ENCODE data around the gene NFIA.
A peak's percentile ranks its signal among the peaks of the same experiment; 100 is the strongest.

NFIA gene

DNA sequence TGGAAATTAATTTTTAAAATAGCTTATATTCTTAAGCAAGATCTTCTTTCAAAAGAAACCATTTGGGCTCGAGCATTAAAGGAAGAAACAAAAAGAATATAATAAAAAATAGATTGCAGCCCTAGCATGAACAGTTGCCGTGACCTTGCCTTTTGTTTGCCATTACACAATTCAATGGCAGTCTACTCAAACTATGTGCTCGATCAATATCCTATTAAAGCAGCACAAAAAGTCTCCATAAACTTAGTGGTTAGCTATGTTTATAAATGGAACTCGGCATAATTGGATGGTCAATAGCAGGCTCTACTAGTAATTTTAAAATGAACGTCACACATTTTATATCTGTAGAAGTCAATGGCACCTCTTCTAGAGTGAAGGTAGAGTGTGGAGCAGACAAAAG, 256.5 kb downstream of the NFIA start:
- DNase-seq (ENCODE audit: low read depth): no peak
- H3K4me3 ChIP-seq (ENCODE audit: low read length): peak overlapping the region; percentile 39; the same call in 1 of the 2 replicates
- TF ChIP-seq, protein P1, sequence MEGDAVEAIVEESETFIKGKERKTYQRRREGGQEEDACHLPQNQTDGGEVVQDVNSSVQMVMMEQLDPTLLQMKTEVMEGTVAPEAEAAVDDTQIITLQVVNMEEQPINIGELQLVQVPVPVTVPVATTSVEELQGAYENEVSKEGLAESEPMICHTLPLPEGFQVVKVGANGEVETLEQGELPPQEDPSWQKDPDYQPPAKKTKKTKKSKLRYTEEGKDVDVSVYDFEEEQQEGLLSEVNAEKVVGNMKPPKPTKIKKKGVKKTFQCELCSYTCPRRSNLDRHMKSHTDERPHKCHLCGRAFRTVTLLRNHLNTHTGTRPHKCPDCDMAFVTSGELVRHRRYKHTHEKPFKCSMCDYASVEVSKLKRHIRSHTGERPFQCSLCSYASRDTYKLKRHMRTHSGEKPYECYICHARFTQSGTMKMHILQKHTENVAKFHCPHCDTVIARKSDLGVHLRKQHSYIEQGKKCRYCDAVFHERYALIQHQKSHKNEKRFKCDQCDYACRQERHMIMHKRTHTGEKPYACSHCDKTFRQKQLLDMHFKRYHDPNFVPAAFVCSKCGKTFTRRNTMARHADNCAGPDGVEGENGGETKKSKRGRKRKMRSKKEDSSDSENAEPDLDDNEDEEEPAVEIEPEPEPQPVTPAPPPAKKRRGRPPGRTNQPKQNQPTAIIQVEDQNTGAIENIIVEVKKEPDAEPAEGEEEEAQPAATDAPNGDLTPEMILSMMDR (conservative IDR thresholded peaks at IDR 0.05; ENCODE audit: low read length): no peak

DNA sequence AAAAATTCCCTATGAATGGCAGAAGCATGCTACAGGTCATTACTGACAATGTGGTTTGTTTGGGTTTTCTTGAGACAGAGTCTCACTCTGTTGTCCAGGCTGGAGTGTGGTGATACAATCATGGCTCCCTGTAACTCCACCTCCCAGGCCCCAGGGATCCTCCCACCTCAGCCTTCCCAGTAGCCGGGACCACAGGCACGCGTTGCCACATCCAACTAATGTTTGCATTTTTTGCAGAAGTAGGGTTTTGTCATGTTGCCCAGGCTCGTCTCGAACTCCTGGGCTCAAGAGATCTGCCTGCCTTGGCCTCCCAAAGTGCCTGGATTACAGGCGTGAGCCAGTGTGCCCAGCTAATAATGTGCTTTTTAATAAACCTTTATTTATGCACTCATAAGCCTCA, 259.1 kb downstream of the NFIA start:
- no peak overlapping the region for H3K4me3 ChIP-seq (ENCODE audit: low read length)
- TF ChIP-seq, protein P1 (conservative IDR thresholded peaks at IDR 0.05; ENCODE audit: low read length): no peak
- no peak for DNase-seq (ENCODE audit: low read depth)

DNA sequence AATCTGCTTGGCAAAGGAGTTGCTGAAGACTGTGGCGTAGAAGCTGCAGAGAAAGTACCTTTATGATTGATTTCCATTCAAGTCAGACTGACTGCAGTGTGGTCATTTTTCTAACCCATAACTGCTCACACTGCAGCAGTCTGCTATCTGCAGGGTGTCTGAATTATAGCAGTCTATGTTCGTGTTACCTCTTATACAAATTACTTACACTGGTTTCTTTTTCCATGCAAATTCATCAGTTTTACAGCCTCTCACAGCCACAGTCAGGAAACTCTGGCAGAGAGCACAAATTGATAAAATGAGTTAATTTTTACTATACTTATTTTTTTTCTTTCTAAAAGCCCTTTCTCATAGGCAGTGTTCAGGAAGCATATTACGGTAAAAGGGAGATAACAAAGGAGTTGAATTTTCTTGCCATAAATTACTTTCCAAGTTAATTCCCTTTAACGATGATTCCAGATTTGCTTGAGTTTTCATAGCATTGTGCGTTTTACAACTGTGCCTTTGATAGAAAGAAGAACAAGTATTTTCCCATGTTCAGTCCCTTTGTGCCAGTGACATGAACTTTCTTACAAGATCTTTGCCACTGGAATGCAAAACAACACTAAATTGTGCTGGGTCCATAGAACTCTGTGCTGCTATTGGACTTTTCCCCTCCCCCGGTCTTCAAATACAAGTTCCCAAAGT, 261.5 kb downstream of the NFIA start:
- H3K4me3 ChIP-seq (ENCODE audit: low read length): no peak overlapping the region
- DNase-seq (ENCODE audit: low read depth): peak; percentile 11
- TF ChIP-seq, protein P1 (conservative IDR thresholded peaks at IDR 0.05; ENCODE audit: low read length): no peak

DNA sequence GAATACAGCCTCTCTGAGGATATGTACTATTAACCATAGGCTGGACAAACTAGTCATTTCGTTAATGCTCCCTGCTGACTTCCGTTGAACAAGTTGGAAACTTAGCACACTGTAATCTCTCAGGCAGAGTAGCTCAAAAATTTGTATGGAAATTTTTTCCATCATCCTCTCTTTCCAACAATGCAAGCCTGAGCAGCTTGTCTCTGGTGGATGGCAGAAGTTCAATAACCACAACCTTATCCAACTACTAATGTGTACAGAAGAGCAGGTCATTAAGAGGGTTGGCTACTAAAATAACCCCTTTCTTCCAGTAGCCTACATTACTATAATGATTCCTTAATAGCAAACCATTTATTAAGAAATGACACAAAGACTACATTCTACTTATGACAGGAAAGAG, 262.3 kb downstream of the NFIA start:
- H3K4me3 ChIP-seq (ENCODE audit: low read length): no peak overlapping the region
- TF ChIP-seq, protein P1 (conservative IDR thresholded peaks at IDR 0.05; ENCODE audit: low read length): no peak
- peak; percentile 8 for DNase-seq (ENCODE audit: low read depth)

DNA sequence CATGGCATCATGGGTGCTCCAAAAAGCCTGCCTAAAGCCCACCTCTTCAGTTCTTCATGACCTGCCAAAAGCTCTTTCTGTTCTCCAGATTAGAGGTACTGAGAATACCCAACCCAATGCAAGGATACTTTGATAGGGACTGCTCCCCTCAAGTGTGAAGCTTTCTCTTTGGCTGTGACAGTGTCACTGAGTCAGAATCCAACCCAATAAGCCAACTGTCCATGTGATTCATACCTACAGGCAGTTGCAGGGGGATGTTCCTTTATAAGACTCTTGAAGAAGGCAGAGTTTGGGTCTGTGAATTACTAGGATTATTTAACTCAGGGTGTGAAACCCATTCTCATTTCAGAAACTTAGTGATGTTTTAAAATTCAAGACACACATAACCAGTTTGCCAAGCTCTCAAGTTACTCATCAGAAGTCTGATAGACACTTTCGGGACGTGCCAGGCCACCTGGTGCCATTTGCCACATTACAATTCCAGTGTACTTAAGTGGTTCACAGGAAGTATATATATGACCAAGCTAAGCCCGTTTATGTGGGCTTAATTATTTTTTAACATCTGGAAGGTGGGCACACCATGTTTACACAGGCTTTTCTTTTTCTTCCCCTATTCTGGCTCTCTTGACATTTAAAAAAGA, 265.8 kb downstream of the NFIA start:
- TF ChIP-seq, protein P1 (conservative IDR thresholded peaks at IDR 0.05; ENCODE audit: low read length): no peak
- H3K4me3 ChIP-seq (ENCODE audit: low read length): no peak overlapping the region
- no peak for DNase-seq (ENCODE audit: low read depth)

DNA sequence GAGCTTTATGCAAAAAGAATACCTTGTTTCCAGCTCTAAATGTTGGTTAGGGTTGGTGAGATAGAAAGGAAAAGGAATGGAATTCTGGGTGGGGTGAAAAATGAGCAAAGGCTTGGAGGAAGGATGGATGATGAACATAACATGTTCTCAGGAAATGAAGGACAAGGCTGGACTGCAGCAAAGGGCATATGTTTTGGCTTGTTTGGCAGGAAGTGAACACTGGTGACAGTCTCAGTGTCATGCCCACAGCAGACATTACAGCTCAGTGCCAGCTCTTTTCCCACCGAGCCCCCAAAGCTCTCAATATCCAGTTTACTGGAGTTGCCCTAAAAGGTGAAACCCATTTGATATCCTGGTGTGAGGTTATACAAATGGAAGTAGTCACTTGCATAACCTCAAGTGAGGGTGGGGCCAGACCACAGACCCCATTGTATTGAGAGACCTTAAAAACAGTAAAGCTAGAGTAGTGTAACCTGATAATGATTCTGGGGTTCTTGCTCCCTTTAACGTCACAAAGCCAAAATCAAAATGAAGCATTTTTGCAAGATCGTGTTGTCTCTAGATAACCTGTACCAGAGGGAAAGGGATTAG, 270.6 kb downstream of the NFIA start:
- TF ChIP-seq, protein P1 (conservative IDR thresholded peaks at IDR 0.05; ENCODE audit: low read length): no peak

More for the DNA sequence above, 270.6 kb downstream of the NFIA start:
- DNase-seq (ENCODE audit: low read depth): no peak
- no peak overlapping the region for H3K4me3 ChIP-seq (ENCODE audit: low read length)

Data from AG10803 (cell line).